Neural progenitor cell (in vitro differentiated cells): ENCODE measurements around the gene VPS13D. TPM values are rescaled to one million over a fixed set of nuclear protein-coding genes. Genes with fewer than 3 reads are reported as not detected.

Source experiments
- DNase-seq: peaks from one replicate; pipeline ENCODE4 v3.0.0-alpha.2; 2016; ENCODE audit warnings: low spot score
- H2AFZ ChIP-seq: fragments of 200-600 bp; sonication (generic); replicated peaks from 2 replicates; pipeline ENCODE4 v1.6.1; 2016; ENCODE audit warnings: antibody characterized with exemption
- H3F3A ChIP-seq: fragments of 200-600 bp; sonication (generic); 2 replicates; pipeline ENCODE4 v1.6.1; 2016; ENCODE audit warnings: antibody characterized with exemption, low read depth
- H3K27ac ChIP-seq: fragments of 200-600 bp; sonication (generic); 2 replicates; pipeline ENCODE4 v1.5.1; 2016; ENCODE audit warnings: mild to moderate bottlenecking
- H3K27me3 ChIP-seq: fragments of 200-600 bp; sonication (generic); 2 replicates; pipeline ENCODE4 v1.6.1; 2016; ENCODE audit warnings: mild to moderate bottlenecking, moderate library complexity
- H3K36me3 ChIP-seq: fragments of 200-600 bp; sonication (generic); 2 replicates; pipeline ENCODE4 v1.5.1; 2016
- H3K4me1 ChIP-seq: fragments of 200-600 bp; sonication (generic); 2 replicates; pipeline ENCODE4 v1.6.1; 2016; ENCODE audit warnings: mixed run types
- H3K4me2 ChIP-seq: fragments of 200-600 bp; sonication (generic); 2 replicates; pipeline ENCODE4 v1.6.1; 2016
- H3K4me3 ChIP-seq: fragments of 200-600 bp; sonication (generic); 2 replicates; pipeline ENCODE4 v1.5.1; 2016
- H3K79me2 ChIP-seq: fragments of 200-600 bp; sonication (generic); 2 replicates; pipeline ENCODE4 v1.6.1; 2016; ENCODE audit warnings: low read depth
- H3K9ac ChIP-seq: fragments of 200-600 bp; sonication (generic); 2 replicates; pipeline ENCODE4 v1.6.1; 2016
- H3K9me3 ChIP-seq: fragments of 200-600 bp; sonication (generic); 2 replicates; pipeline ENCODE4 v1.5.1; 2016; ENCODE audit warnings: low read depth
- H4K20me1 ChIP-seq: fragments of 200-600 bp; sonication (generic); 2 replicates; pipeline ENCODE4 v1.6.1; 2016; ENCODE audit warnings: low read depth
- H3K27ac Mint-ChIP-seq: 3 replicates; pipeline ENCODE4 v1.8.0; 2021; ENCODE audit warnings: mixed read lengths
- H3K27me3 Mint-ChIP-seq: 2 replicates; pipeline ENCODE4 v1.8.0; 2022; ENCODE audit warnings: low read depth, mild to moderate bottlenecking, inconsistent platforms, moderate library complexity, mixed read lengths; ENCODE audit not compliant: insufficient read depth
- H3K36me3 Mint-ChIP-seq: 3 replicates; pipeline ENCODE4 v1.8.0; 2021; ENCODE audit warnings: mixed read lengths
- H3K4me1 Mint-ChIP-seq: 3 replicates; pipeline ENCODE4 v1.8.0; 2021; ENCODE audit warnings: mixed read lengths
- H3K4me3 Mint-ChIP-seq: 3 replicates; pipeline ENCODE4 v1.8.0; 2021; ENCODE audit warnings: mild to moderate bottlenecking, moderate library complexity, mixed read lengths
- H3K9me3 Mint-ChIP-seq: 3 replicates; pipeline ENCODE4 v1.8.0; 2020; ENCODE audit warnings: mixed read lengths
- CTCF ChIP-seq: fragments of 200-600 bp; sonication (generic); IDR thresholded peaks from 2 replicates; pipeline ENCODE4 v1.5.1; 2017; ENCODE audit warnings: antibody characterized with exemption, mild to moderate bottlenecking
- EZH2 ChIP-seq: fragments of 200-600 bp; sonication (generic); IDR thresholded peaks from 2 replicates; pipeline ENCODE4 v1.6.1; 2017; ENCODE audit warnings: antibody characterized with exemption, mild to moderate bottlenecking, moderate library complexity
- EZH2phosphoT487 ChIP-seq: fragments of 200-600 bp; sonication (generic); IDR thresholded peaks from 2 replicates; pipeline ENCODE4 v1.6.1; 2017; ENCODE audit warnings: antibody characterized with exemption
- total RNA-seq: library from RNA; depleted of rRNA; stranded (reverse); fragments of >200 nt; gene quantifications from 2 replicates; pipeline ENCODE4 v1.2.3, GENCODE V29; 2015; ENCODE audit warnings: low replicate concordance

The VPS13D gene
- total RNA-seq, 1 donor from 2014 or later: 16.4 TPM

- TF ChIP-seq EZH2: no peak
- no peak for TF ChIP-seq CTCF
- TF ChIP-seq EZH2phosphoT487: no peak
- Histone ChIP-seq H3K36me3 (no peaks in the 10 kb centered on the region), H4K20me1 (no peaks in the 10 kb centered on the region), H3K4me2 (no peak overlapping the region), H3K27ac (no peak overlapping the region), H3K27me3 (no peaks in the 10 kb centered on the region), H3K9ac (no peak overlapping the region), H3K4me1 (peaks cover 17% of the 10 kb centered on the region), H3F3A (peaks cover 16% of the 10 kb centered on the region), H3K79me2 (no peaks in the 10 kb centered on the region), H2AFZ (no peak overlapping the region), H3K4me3 (no peak overlapping the region), H3K9me3 (no peaks in the 10 kb centered on the region)
- H3K27me3 Mint-ChIP-seq: peaks cover 7% of the 10 kb centered on the region
- no peak overlapping the region for H3K4me3 Mint-ChIP-seq
- no peak for DNase-seq
- H3K36me3 Mint-ChIP-seq: no peaks in the 10 kb centered on the region
- H3K9me3 Mint-ChIP-seq: peaks cover 14% of the 10 kb centered on the region
- peak overlapping the region; percentile 21 for H3K27ac Mint-ChIP-seq
- H3K4me1 Mint-ChIP-seq: peaks cover 27% of the 10 kb centered on the region
Observed at GRCh38 chr1:12553963-12554362, 324.1 kb downstream of the VPS13D start.

- Histone ChIP-seq H3F3A (peaks cover 16% of the 10 kb centered on the region), H3K36me3 (no peaks in the 10 kb centered on the region), H3K27ac (no peak overlapping the region), H2AFZ (no peak overlapping the region), H3K79me2 (no peaks in the 10 kb centered on the region), H4K20me1 (no peaks in the 10 kb centered on the region), H3K27me3 (no peaks in the 10 kb centered on the region), H3K9ac (no peak overlapping the region), H3K4me1 (peaks cover 11% of the 10 kb centered on the region), H3K9me3 (no peaks in the 10 kb centered on the region), H3K4me3 (no peak overlapping the region), H3K4me2 (no peak overlapping the region)
- no peak for TF ChIP-seq CTCF
- H3K36me3 Mint-ChIP-seq: no peaks in the 10 kb centered on the region
- no peak overlapping the region for H3K4me3 Mint-ChIP-seq
- H3K4me1 Mint-ChIP-seq: peaks cover 25% of the 10 kb centered on the region
- DNase-seq: no peak
- H3K9me3 Mint-ChIP-seq: peaks cover 14% of the 10 kb centered on the region
- no peak overlapping the region for H3K27ac Mint-ChIP-seq
- peaks cover 9% of the 10 kb centered on the region for H3K27me3 Mint-ChIP-seq
Observed at GRCh38 chr1:12554521-12555305, 324.9 kb downstream of the VPS13D start.

- Histone ChIP-seq H3K27ac (no peak overlapping the region), H3K27me3 (no peaks in the 10 kb centered on the region), H4K20me1 (no peaks in the 10 kb centered on the region), H3K4me3 (no peak overlapping the region), H3K79me2 (no peaks in the 10 kb centered on the region), H3K9ac (no peak overlapping the region), H2AFZ (no peak overlapping the region), H3K9me3 (no peaks in the 10 kb centered on the region), H3K4me2 (no peak overlapping the region), H3K36me3 (no peaks in the 10 kb centered on the region), H3F3A (peaks cover 14% of the 10 kb centered on the region), H3K4me1 (peaks cover 6% of the 10 kb centered on the region)
- TF ChIP-seq EZH2phosphoT487: no peak
- TF ChIP-seq EZH2: no peak
- no peak for TF ChIP-seq CTCF
- Mint-ChIP-seq H3K36me3 (no peaks in the 10 kb centered on the region), H3K27ac (peak overlapping the region; percentile 60), H3K27me3 (peaks cover 13% of the 10 kb centered on the region), H3K9me3 (peaks cover 14% of the 10 kb centered on the region), H3K4me1 (peaks cover 19% of the 10 kb centered on the region), H3K4me3 (no peak overlapping the region)
- DNase-seq: no peak
Observed at GRCh38 chr1:12555411-12556367, 325.9 kb downstream of the VPS13D start.
